ENCODE results near the gene CADPS2. TPM values are rescaled to one million over a fixed set of nuclear protein-coding genes. Genes with fewer than 3 reads are reported as not detected.

CADPS2 gene
- total RNA-seq, 2 experiments from 2014 or later: not detected

- ATAC-seq (ENCODE audit: poor library complexity) (no peak), DNase-seq (no peak)
- CTCF ChIA-PET: no interaction called here
- H3K27me3 ChIP-seq (ENCODE audit: control insufficient read depth in 1 of 2, insufficient read depth in 2 of 2, low read length in 2 of 2): no peaks in the 10 kb centered on the region
- no peak overlapping the region for H3K27ac ChIP-seq (ENCODE audit: low read depth in 1 of 2, low read length in 2 of 2)
- Mint-ChIP-seq H3K27me3 (no peaks in the 10 kb centered on the region), H3K27ac (no peak overlapping the region), H3K4me1 (ENCODE audit: low read depth) (no peaks in the 10 kb centered on the region), H3K36me3 (ENCODE audit: low read depth) (no peaks in the 10 kb centered on the region), H3K9me3 (peaks cover 10% of the 10 kb centered on the region), H3K4me3 (no peak overlapping the region)
- TF ChIP-seq, protein P1, sequence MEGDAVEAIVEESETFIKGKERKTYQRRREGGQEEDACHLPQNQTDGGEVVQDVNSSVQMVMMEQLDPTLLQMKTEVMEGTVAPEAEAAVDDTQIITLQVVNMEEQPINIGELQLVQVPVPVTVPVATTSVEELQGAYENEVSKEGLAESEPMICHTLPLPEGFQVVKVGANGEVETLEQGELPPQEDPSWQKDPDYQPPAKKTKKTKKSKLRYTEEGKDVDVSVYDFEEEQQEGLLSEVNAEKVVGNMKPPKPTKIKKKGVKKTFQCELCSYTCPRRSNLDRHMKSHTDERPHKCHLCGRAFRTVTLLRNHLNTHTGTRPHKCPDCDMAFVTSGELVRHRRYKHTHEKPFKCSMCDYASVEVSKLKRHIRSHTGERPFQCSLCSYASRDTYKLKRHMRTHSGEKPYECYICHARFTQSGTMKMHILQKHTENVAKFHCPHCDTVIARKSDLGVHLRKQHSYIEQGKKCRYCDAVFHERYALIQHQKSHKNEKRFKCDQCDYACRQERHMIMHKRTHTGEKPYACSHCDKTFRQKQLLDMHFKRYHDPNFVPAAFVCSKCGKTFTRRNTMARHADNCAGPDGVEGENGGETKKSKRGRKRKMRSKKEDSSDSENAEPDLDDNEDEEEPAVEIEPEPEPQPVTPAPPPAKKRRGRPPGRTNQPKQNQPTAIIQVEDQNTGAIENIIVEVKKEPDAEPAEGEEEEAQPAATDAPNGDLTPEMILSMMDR (IDR thresholded peaks at IDR 0.05): no peak
- H3K36me3 ChIP-seq (ENCODE audit: insufficient read depth, low read length): no peaks in the 10 kb centered on the region
- no peak overlapping the region for H3K4me3 ChIP-seq (ENCODE audit: low read length)
- POLR2A ChIA-PET: no interaction called here
- intact Hi-C loops (cut with DNase I, micrococcal nuclease): no loop called here
- no peaks in the 10 kb centered on the region for H3K9me3 ChIP-seq (ENCODE audit: control insufficient read depth in 1 of 2, insufficient read depth in 1 of 2, low read length in 2 of 2)
- no peaks in the 10 kb centered on the region for H3K4me1 ChIP-seq (ENCODE audit: insufficient read depth, low read length)
Measured at GRCh38 chr7:122766593-122766992, 119.7 kb downstream of the CADPS2 start.

DNA sequence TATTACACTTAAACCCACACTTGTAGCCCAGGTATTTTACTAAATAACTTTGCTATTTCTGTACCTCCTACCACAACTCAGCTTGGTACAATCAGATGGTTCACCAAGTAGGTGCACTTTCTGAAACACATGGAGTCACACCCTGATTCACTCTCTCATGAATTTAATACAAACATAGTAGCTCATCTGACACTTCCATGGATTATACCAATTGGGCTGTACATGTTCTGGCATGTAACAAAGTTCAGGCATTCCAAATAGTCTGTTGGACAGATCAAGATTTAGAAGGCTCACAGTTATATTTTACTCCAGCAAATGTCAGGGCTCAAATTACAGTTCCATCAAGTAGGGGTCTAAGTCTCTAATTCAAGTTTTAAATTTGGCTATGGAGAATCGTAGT lies 121.4 kb downstream of the CADPS2 start:
- DNase-seq: no peak
- ATAC-seq (ENCODE audit: poor library complexity): no peak
- no peaks in the 10 kb centered on the region for H3K36me3 ChIP-seq (ENCODE audit: insufficient read depth, low read length)
- CTCF ChIA-PET: no interaction called here
- H3K4me1 Mint-ChIP-seq (ENCODE audit: low read depth): no peaks in the 10 kb centered on the region
- H3K9me3 Mint-ChIP-seq: peaks cover 7% of the 10 kb centered on the region
- no peaks in the 10 kb centered on the region for H3K27me3 Mint-ChIP-seq
- H3K27me3 ChIP-seq (ENCODE audit: control insufficient read depth in 1 of 2, insufficient read depth in 2 of 2, low read length in 2 of 2): no peaks in the 10 kb centered on the region
- no peaks in the 10 kb centered on the region for H3K9me3 ChIP-seq (ENCODE audit: control insufficient read depth in 1 of 2, insufficient read depth in 1 of 2, low read length in 2 of 2)
- POLR2A ChIA-PET: no interaction called here
- no peak overlapping the region for H3K4me3 Mint-ChIP-seq
- intact Hi-C loops (cut with DNase I, micrococcal nuclease): no loop called here
- no peak overlapping the region for H3K27ac ChIP-seq (ENCODE audit: low read depth in 1 of 2, low read length in 2 of 2)
- no peaks in the 10 kb centered on the region for H3K4me1 ChIP-seq (ENCODE audit: insufficient read depth, low read length)
- no peak overlapping the region for H3K27ac Mint-ChIP-seq
- H3K4me3 ChIP-seq (ENCODE audit: low read length): no peak overlapping the region
- no peaks in the 10 kb centered on the region for H3K36me3 Mint-ChIP-seq (ENCODE audit: low read depth)
- TF ChIP-seq, protein P1 (IDR thresholded peaks at IDR 0.05): no peak

GRCh38 chr7:122764020-122764419 lies 122.2 kb downstream of the CADPS2 start:
- ChIA-PET POLR2A (no interaction called here), CTCF (no interaction called here)
- Mint-ChIP-seq H3K4me3 (no peak overlapping the region), H3K4me1 (ENCODE audit: low read depth) (no peaks in the 10 kb centered on the region), H3K27me3 (no peaks in the 10 kb centered on the region), H3K36me3 (ENCODE audit: low read depth) (no peaks in the 10 kb centered on the region), H3K9me3 (peaks cover 7% of the 10 kb centered on the region), H3K27ac (no peak overlapping the region)
- Histone ChIP-seq H3K4me1 (ENCODE audit: insufficient read depth, low read length) (no peaks in the 10 kb centered on the region), H3K4me3 (ENCODE audit: low read length) (no peak overlapping the region), H3K9me3 (ENCODE audit: control insufficient read depth in 1 of 2, insufficient read depth in 1 of 2, low read length in 2 of 2) (no peaks in the 10 kb centered on the region), H3K27me3 (ENCODE audit: control insufficient read depth in 1 of 2, insufficient read depth in 2 of 2, low read length in 2 of 2) (no peaks in the 10 kb centered on the region), H3K27ac (ENCODE audit: low read depth in 1 of 2, low read length in 2 of 2) (no peak overlapping the region), H3K36me3 (ENCODE audit: insufficient read depth, low read length) (no peaks in the 10 kb centered on the region)
- ATAC-seq (ENCODE audit: poor library complexity) (no peak), DNase-seq (no peak)
- TF ChIP-seq, protein P1 (IDR thresholded peaks at IDR 0.05): no peak
- intact Hi-C loops (cut with DNase I, micrococcal nuclease): no loop called here

Measured in CD4-positive, alpha-beta T cell (primary cell).